H9 (cell line): ENCODE measurements around the gene SOX13. TPM values are rescaled to one million over a fixed set of nuclear protein-coding genes. Genes with fewer than 3 reads are reported as not detected.

Experiments
- DNase-seq: peaks from one replicate; pipeline ENCODE4 v3.0.0-alpha.2; 2017
- H2AFZ ChIP-seq: one replicate; pipeline ENCODE4 v1.6.1; 2013; ENCODE audit warnings: mild to moderate bottlenecking, low read length, control low read depth, moderate library complexity
- H2AK5ac ChIP-seq: 2 replicates; pipeline ENCODE4 v1.6.1; 2013; ENCODE audit warnings: low read length, control low read depth, mixed read lengths; ENCODE audit not compliant: insufficient read length
- H2BK120ac ChIP-seq: one replicate; pipeline ENCODE4 v1.6.1; 2013; ENCODE audit warnings: low read depth, mild to moderate bottlenecking, low read length, control low read depth, inconsistent platforms; ENCODE audit not compliant: poor library complexity, severe bottlenecking
- H2BK12ac ChIP-seq: 2 replicates; pipeline ENCODE4 v1.6.1; 2013; ENCODE audit warnings: low read length, control low read depth, mixed read lengths, low read depth; ENCODE audit not compliant: insufficient read length
- H2BK15ac ChIP-seq: 2 replicates; pipeline ENCODE4 v1.6.1; 2013; ENCODE audit warnings: low read depth, low read length, control low read depth
- H2BK20ac ChIP-seq: one replicate; pipeline ENCODE4 v1.6.1; 2013; ENCODE audit warnings: low read depth, mild to moderate bottlenecking, low read length, control low read depth, inconsistent platforms; ENCODE audit not compliant: poor library complexity, severe bottlenecking
- H2BK5ac ChIP-seq: 2 replicates; pipeline ENCODE4 v1.6.1; 2013; ENCODE audit warnings: low read length, control low read depth, mixed read lengths; ENCODE audit not compliant: insufficient read length
- H3K14ac ChIP-seq: 2 replicates; pipeline ENCODE4 v1.6.1; 2013; ENCODE audit warnings: low read length, control low read depth; ENCODE audit not compliant: insufficient read depth
- H3K18ac ChIP-seq: 2 replicates; pipeline ENCODE4 v1.6.1; 2013; ENCODE audit warnings: low read depth, mild to moderate bottlenecking, mixed read lengths, low read length, control low read depth; ENCODE audit not compliant: insufficient read length
- H3K23ac ChIP-seq: 2 replicates; pipeline ENCODE4 v1.6.1; 2013; ENCODE audit warnings: low read length, control low read depth, mixed read lengths, low read depth; ENCODE audit not compliant: insufficient read length
- H3K23me2 ChIP-seq: 2 replicates; pipeline ENCODE4 v1.6.1; 2013; ENCODE audit warnings: low read depth, mild to moderate bottlenecking, mixed read lengths, low read length, control low read depth; ENCODE audit not compliant: insufficient read length, poor library complexity, severe bottlenecking
- H3K27ac ChIP-seq: 2 replicates; pipeline ENCODE4 v1.5.1; 2013; ENCODE audit warnings: low read length, control low read depth, mixed read lengths, low read depth; ENCODE audit not compliant: insufficient read length
- H3K27me3 ChIP-seq: 2 replicates; pipeline ENCODE4 v1.6.1; 2013; ENCODE audit warnings: low read length, control low read depth, inconsistent platforms; ENCODE audit not compliant: insufficient read depth
- H3K4ac ChIP-seq: 2 replicates; pipeline ENCODE4 v1.6.1; 2013; ENCODE audit warnings: low read depth, mild to moderate bottlenecking, control low read depth, inconsistent platforms, low read length, moderate library complexity
- H3K4me1 ChIP-seq: 2 replicates; pipeline ENCODE4 v1.6.1; 2013; ENCODE audit warnings: low read length, control low read depth, inconsistent platforms; ENCODE audit not compliant: insufficient read depth
- H3K4me2 ChIP-seq: 2 replicates; pipeline ENCODE4 v1.6.1; 2013; ENCODE audit warnings: low read length, control low read depth, mixed read lengths; ENCODE audit not compliant: insufficient read length, insufficient read depth
- H3K56ac ChIP-seq: 2 replicates; pipeline ENCODE4 v1.6.1; 2013; ENCODE audit warnings: low read depth, mild to moderate bottlenecking, mixed read lengths, low read length, control low read depth; ENCODE audit not compliant: insufficient read length
- H3K79me1 ChIP-seq: 2 replicates; pipeline ENCODE4 v1.6.1; 2013; ENCODE audit warnings: low read depth, mild to moderate bottlenecking, moderate library complexity, low read length, control low read depth, inconsistent platforms; ENCODE audit not compliant: insufficient read depth, poor library complexity, severe bottlenecking
- H3K79me2 ChIP-seq: 2 replicates; pipeline ENCODE4 v1.6.1; 2013; ENCODE audit warnings: low read length, control low read depth, inconsistent platforms; ENCODE audit not compliant: insufficient read depth
- H3K9ac ChIP-seq: 2 replicates; pipeline ENCODE4 v1.6.1; 2013; ENCODE audit warnings: low read length, control low read depth, mixed read lengths; ENCODE audit not compliant: insufficient read length; ENCODE audit errors: extremely low read depth
- H3K9me3 ChIP-seq: one replicate; pipeline ENCODE4 v1.6.1; 2013; ENCODE audit warnings: low read depth, low read length, inconsistent platforms; ENCODE audit not compliant: control insufficient read depth
- H3T11ph ChIP-seq: one replicate; pipeline ENCODE4 v1.6.1; 2013; ENCODE audit warnings: mild to moderate bottlenecking, low read length, control low read depth, inconsistent platforms
- H4K20me1 ChIP-seq: one replicate; pipeline ENCODE4 v1.6.1; 2013; ENCODE audit not compliant: control insufficient read depth, insufficient read length, insufficient read depth
- H4K5ac ChIP-seq: 2 replicates; pipeline ENCODE4 v1.6.1; 2013; ENCODE audit warnings: low read depth, mild to moderate bottlenecking, mixed read lengths, low read length, control low read depth; ENCODE audit not compliant: insufficient read length
- H4K8ac ChIP-seq: replicated peaks from 2 replicates; pipeline ENCODE4 v1.6.1; 2013; ENCODE audit warnings: low read length, control low read depth, mixed read lengths, low read depth; ENCODE audit not compliant: insufficient read length
- H4K91ac ChIP-seq: 2 replicates; pipeline ENCODE4 v1.6.1; 2013; ENCODE audit warnings: low read depth, mild to moderate bottlenecking, moderate library complexity, mixed read lengths, low read length, control low read depth; ENCODE audit not compliant: insufficient read length
- H3K27ac Mint-ChIP-seq, 3 experiments: 2 replicates in 2 of 3; 3 replicates in 1 of 3; pipeline ENCODE4 v1.8.0; 2020 to 2021; ENCODE audit warnings: mixed read lengths in 3 of 3, mild to moderate bottlenecking in 1 of 3, moderate library complexity in 1 of 3
- H3K27me3 Mint-ChIP-seq: 2 replicates; pipeline ENCODE4 v1.8.0; 2021; ENCODE audit warnings: low read depth, mild to moderate bottlenecking, moderate library complexity, mixed read lengths
- H3K36me3 Mint-ChIP-seq, 3 experiments: 2 replicates in 2 of 3; 3 replicates in 1 of 3; pipeline ENCODE4 v1.8.0; 2020 to 2021; ENCODE audit warnings: low read depth in 3 of 3, mixed read lengths in 3 of 3; ENCODE audit not compliant: insufficient read depth in 1 of 3
- H3K4me1 Mint-ChIP-seq, 2 experiments: 2 replicates each; pipeline ENCODE4 v1.8.0; 2020; ENCODE audit warnings: mixed read lengths in 2 of 2
- H3K4me3 Mint-ChIP-seq, 2 experiments: 2 replicates in 1 of 2; 3 replicates in 1 of 2; pipeline ENCODE4 v1.8.0; 2020 to 2021; ENCODE audit warnings: mild to moderate bottlenecking in 2 of 2, mixed read lengths in 2 of 2, moderate library complexity in 1 of 2
- H3K9me3 Mint-ChIP-seq, 2 experiments: 2 replicates in 1 of 2; 3 replicates in 1 of 2; pipeline ENCODE4 v1.8.0; 2020; ENCODE audit warnings: mild to moderate bottlenecking in 2 of 2, mixed read lengths in 2 of 2, moderate library complexity in 1 of 2
- CTCF ChIP-seq: fragments of 200-600 bp; sonication (generic); conservative IDR thresholded peaks from 3 replicates; pipeline ENCODE4 v1.8.0; 2021; ENCODE audit warnings: antibody characterized with exemption, mild to moderate bottlenecking
- WGBS: extraction: QIAGEN DNeasy Blood & Tissue Kit; methylation state at CpG from one replicate; pipeline ENCODE4 v1.1.7; 2013; ENCODE audit warnings: missing lambda C conversion rate, low lambda C conversion rate, mixed read lengths; ENCODE audit not compliant: insufficient read length; ENCODE audit errors: extremely low coverage; 5-methylcytosine and 5-hydroxymethylcytosine counted together
- total RNA-seq: library from RNA; stranded (reverse); gene quantifications from 2 replicates; pipeline ENCODE4 v1.2.1, GENCODE V29; 2021

Gene SOX13
- total RNA-seq, 1 experiment from 2014 or later: 120 TPM

- no peaks in the 10 kb centered on the region; the same call in 1 of the 2 replicates for H3K4me1 ChIP-seq
- no peak overlapping the region for H4K8ac ChIP-seq
- peaks cover 38% of the 10 kb centered on the region for H3K27me3 Mint-ChIP-seq
Measured at GRCh38 chr1:204155881-204156280, 83.0 kb downstream of the SOX13 start.

More at GRCh38 chr1:204155881-204156280, 83.0 kb downstream of the SOX13 start:
- Histone ChIP-seq H3K23me2 (peaks cover 6% of the 10 kb centered on the region), H4K91ac (no peak overlapping the region), H3K56ac (no peak overlapping the region), H3K27me3 (no peaks in the 10 kb centered on the region; the same call in 1 of the 2 replicates), H2BK20ac (no peak overlapping the region), H3K23ac (no peak overlapping the region), H2BK15ac (no peak overlapping the region), H4K20me1 (no peaks in the 10 kb centered on the region), H3K79me2 (no peaks in the 10 kb centered on the region), H3K18ac (no peak overlapping the region), H2BK120ac (no peak overlapping the region), H2AK5ac (no peak overlapping the region), H3K4me2 (no peak overlapping the region), H3K9me3 (no peaks in the 10 kb centered on the region), H4K5ac (no peak overlapping the region), H3K4ac (no peak overlapping the region), H3K9ac (no peak overlapping the region), H3T11ph (no peak overlapping the region), H3K14ac (no peak overlapping the region), H3K79me1 (no peaks in the 10 kb centered on the region), H3K27ac (no peak overlapping the region), H2BK12ac (no peak overlapping the region), H2BK5ac (no peak overlapping the region), H2AFZ (no peak overlapping the region)
- Mint-ChIP-seq H3K27ac (no peak overlapping the region), H3K4me3 (no peak overlapping the region), H3K36me3 (no peaks in the 10 kb centered on the region; a peak in 2 of 7 replicates), H3K9me3 (no peaks in the 10 kb centered on the region), H3K4me1 (peaks cover 8 to 13% of the 10 kb centered on the region in 2 experiments)
- DNase-seq: no peak
- no peak for TF ChIP-seq CTCF
- no CpG with 5 or more reads among the region's 10 CpGs for WGBS
